ENCODE results near the gene TRMT10C. TPM values are rescaled to one million over a fixed set of nuclear protein-coding genes. Genes with fewer than 3 reads are reported as not detected.

The TRMT10C gene
- 14.7 TPM for total RNA-seq

- Histone ChIP-seq H3K36me3 (no peaks in the 10 kb centered on the region), H3K27ac (peak within 1 kb of the TSS; percentile 88), H3K4me3 (peak within 1 kb of the TSS; percentile 64 to 77), H3K4me1 (peaks cover 17% of the 10 kb centered on the region), H3K27me3 (no peaks in the 10 kb centered on the region), H3K9me3 (no peaks in the 10 kb centered on the region)
- peak in 1 of 2 donors; percentile 93 for DNase-seq (ENCODE audit: extremely low spot score in 2 of 2)
- TF ChIP-seq POLR2A (IDR thresholded peaks at IDR 0.05) (peak in 1 of 2 donors; percentile 50), POLR2AphosphoS5 (IDR thresholded peaks at IDR 0.05; ENCODE audit: insufficient read depth in 1 of 2, low read depth in 1 of 2) (peak; percentile 91 to 95), CTCF (IDR thresholded peaks at IDR 0.05) (no peak)
- intact Hi-C loops (cut with DNase I), result no loop called here
Observed at GRCh38 chr3:101561630-101562328, at the start of gene TRMT10C. TSS of gene TRMT10C (plus strand) at chr3:101561868. CDS start at chr3:101564782, 2,914 bp downstream.

GRCh38 chr3:101512396-101512645 is 49.3 kb upstream of the TRMT10C start:
- DNase-seq (ENCODE audit: extremely low spot score in 2 of 2), result no peak
- TF ChIP-seq CTCF (IDR thresholded peaks at IDR 0.05) (no peak), POLR2AphosphoS5 (IDR thresholded peaks at IDR 0.05; ENCODE audit: insufficient read depth in 1 of 2, low read depth in 1 of 2) (no peak), POLR2A (IDR thresholded peaks at IDR 0.05) (no peak)
- Histone ChIP-seq H3K9me3 (no peaks in the 10 kb centered on the region), H3K4me1 (peaks cover 32% of the 10 kb centered on the region), H3K36me3 (no peaks in the 10 kb centered on the region), H3K4me3 (peak overlapping the region; percentile 90 to 94), H3K27me3 (no peaks in the 10 kb centered on the region), H3K27ac (peak overlapping the region; percentile 97)
- intact Hi-C loops (cut with DNase I), result loop anchor here (10.0 kb wide), 1 partner anchor 62 kb away; the partner anchor contains the start of gene PCNP

- no peaks in the 10 kb centered on the region for H3K36me3 ChIP-seq
- intact Hi-C loops (cut with DNase I), result loop anchor here (10.0 kb wide), 1 partner anchor 62 kb away; the partner anchor contains the start of gene PCNP
- H3K27me3 ChIP-seq, result no peaks in the 10 kb centered on the region
- peak within 1 kb of the TSS; percentile 90 to 94 for H3K4me3 ChIP-seq
- no peak for DNase-seq (ENCODE audit: extremely low spot score in 2 of 2)
- TF ChIP-seq CTCF (IDR thresholded peaks at IDR 0.05) (no peak), POLR2A (IDR thresholded peaks at IDR 0.05) (no peak), POLR2AphosphoS5 (IDR thresholded peaks at IDR 0.05; ENCODE audit: insufficient read depth in 1 of 2, low read depth in 1 of 2) (peak; percentile 78 to 79)
- no peaks in the 10 kb centered on the region for H3K9me3 ChIP-seq
- H3K27ac ChIP-seq, result peak within 1 kb of the TSS; percentile 97
- peaks cover 29% of the 10 kb centered on the region for H3K4me1 ChIP-seq
Observed at GRCh38 chr3:101512646-101513418, 48.8 kb upstream of the TRMT10C start, which contains the start of gene SENP7. TSS of gene SENP7 (minus strand) at chr3:101513212. CDS start at chr3:101513130, 82 bp downstream.

GRCh38 chr3:101513419-101513986 is 48.2 kb upstream of the TRMT10C start:
- H3K4me3 ChIP-seq, result peak overlapping the region; percentile 90 to 94
- intact Hi-C loops (cut with DNase I), result loop anchor here (10.0 kb wide), 1 partner anchor 61 kb away; the partner anchor contains the start of gene PCNP
- H3K36me3 ChIP-seq, result no peaks in the 10 kb centered on the region
- H3K27ac ChIP-seq, result peak overlapping the region; percentile 97
- DNase-seq (ENCODE audit: extremely low spot score in 2 of 2), result no peak
- no peaks in the 10 kb centered on the region for H3K9me3 ChIP-seq
- TF ChIP-seq CTCF (IDR thresholded peaks at IDR 0.05) (no peak), POLR2AphosphoS5 (IDR thresholded peaks at IDR 0.05; ENCODE audit: insufficient read depth in 1 of 2, low read depth in 1 of 2) (peak in 1 of 2 donors; percentile 2)
- H3K27me3 ChIP-seq, result no peaks in the 10 kb centered on the region
- H3K4me1 ChIP-seq, result peaks cover 27% of the 10 kb centered on the region

All from vagina (tissue), 2 donors.